ENCODE results near the gene COL7A1.

- TF ChIP-seq CTCF (conservative IDR thresholded peaks at IDR 0.05 in 1 of 2, IDR thresholded peaks at IDR 0.05 in 1 of 2; ENCODE audit: extremely low read depth in 1 of 2, insufficient read depth in 1 of 2, low read depth in 1 of 2, low read length in 2 of 2) = no peak
- TF ChIP-seq EZH2 (IDR thresholded peaks at IDR 0.05; ENCODE audit: borderline replicate concordance, low read length) = no peak
Measured at GRCh38 chr3:48555231-48555948, 39.7 kb downstream of the COL7A1 start.

Data from mammary epithelial cell (primary cell).